Smooth muscle cell (in vitro differentiated cells): ENCODE results near the gene LSR. TPM values are rescaled to one million over a fixed set of nuclear protein-coding genes. Genes with fewer than 3 reads are reported as not detected.

Experiments used
- DNase-seq: peaks from one replicate; lab custom pipeline; 2025; ENCODE audit not compliant: unreplicated experiment; lab: John Stamatoyannopoulos, UW
- H2AFZ ChIP-seq: fragments of 200-600 bp; sonication (generic); 2 replicates; pipeline ENCODE4 v1.6.0; 2016; ENCODE audit warnings: antibody characterized with exemption, low read depth, mild to moderate bottlenecking
- H3F3A ChIP-seq: fragments of 200-600 bp; sonication (generic); 2 replicates; pipeline ENCODE4 v1.6.0; 2017; ENCODE audit warnings: antibody characterized with exemption, low read depth
- H3K27ac ChIP-seq: fragments of 200-600 bp; sonication (generic); 2 replicates; pipeline ENCODE4 v1.5.1; 2016; ENCODE audit warnings: low read depth, mild to moderate bottlenecking
- H3K27me3 ChIP-seq: fragments of 200-600 bp; sonication (generic); 2 replicates; pipeline ENCODE4 v1.6.1; 2016; ENCODE audit warnings: low read depth, mild to moderate bottlenecking
- H3K36me3 ChIP-seq: fragments of 200-600 bp; sonication (generic); 2 replicates; pipeline ENCODE4 v1.5.1; 2016; ENCODE audit warnings: low read depth
- H3K4me1 ChIP-seq: fragments of 200-600 bp; sonication (generic); 2 replicates; pipeline ENCODE4 v1.5.1; 2016; ENCODE audit warnings: low read depth
- H3K4me2 ChIP-seq: fragments of 200-600 bp; sonication (generic); 2 replicates; pipeline ENCODE4 v1.6.0; 2016; ENCODE audit warnings: mild to moderate bottlenecking
- H3K4me3 ChIP-seq: fragments of 200-600 bp; sonication (generic); 2 replicates; pipeline ENCODE4 v1.5.1; 2016; ENCODE audit warnings: mild to moderate bottlenecking
- H3K79me2 ChIP-seq: fragments of 200-600 bp; sonication (generic); 2 replicates; pipeline ENCODE4 v1.6.0; 2016; ENCODE audit warnings: low read depth, mild to moderate bottlenecking
- H3K9ac ChIP-seq: fragments of 200-600 bp; sonication (generic); 2 replicates; pipeline ENCODE4 v1.6.0; 2016; ENCODE audit warnings: low read depth
- H3K9me3 ChIP-seq: fragments of 200-600 bp; sonication (generic); replicated peaks from 2 replicates; pipeline ENCODE4 v1.5.1; 2016; ENCODE audit warnings: low read depth
- H4K20me1 ChIP-seq: fragments of 200-600 bp; sonication (generic); 2 replicates; pipeline ENCODE4 v1.6.0; 2016; ENCODE audit warnings: low read depth
- CTCF ChIP-seq: fragments of 200-600 bp; sonication (generic); IDR thresholded peaks from 2 replicates; pipeline ENCODE4 v1.5.1; 2017; ENCODE audit warnings: borderline replicate concordance, mild to moderate bottlenecking, antibody characterized with exemption; ENCODE audit not compliant: insufficient read depth, poor library complexity, severe bottlenecking
- WGBS: methylation state at CpG from one replicate; pipeline ENCODE4 v1.1.7; 2016; ENCODE audit warnings: low lambda C conversion rate; 5-methylcytosine and 5-hydroxymethylcytosine counted together
- polyA plus RNA-seq: library from polyadenylated mRNA; unstranded; fragments of >200 nt; fragmentation: Nextera tagmentation; extraction: Ambion mirVana; gene quantifications from 2 replicates; pipeline ENCODE4 v1.2.1, GENCODE V29; 2016
- total RNA-seq: library from RNA; depleted of rRNA; stranded (reverse); fragments of >200 nt; gene quantifications from 2 replicates; pipeline ENCODE4 v1.2.3, GENCODE V29; 2014

LSR gene
- total and polyA plus RNA-seq, 2 experiments from 2014 or later: 14.0 to 14.2 TPM

- WGBS: 85% methylated on average over 1 of the region's 1 CpG
Observed at GRCh38 chr19:35241417-35241816, 7.4 kb upstream of the LSR start.

GRCh38 chr19:35246466-35247092 is 2.2 kb upstream of the LSR start:
- no peaks in the 10 kb centered on the region for H3K9me3 ChIP-seq
- H3K36me3 ChIP-seq: no peaks in the 10 kb centered on the region
- H3K4me2 ChIP-seq: no peak overlapping the region
- DNase-seq: no peak
- H3K27ac ChIP-seq: no peak overlapping the region
- no peak overlapping the region for H2AFZ ChIP-seq
- WGBS: 92% methylated on average over 4 of the region's 4 CpGs
- no peak overlapping the region for H3K9ac ChIP-seq
- H3K27me3 ChIP-seq: peaks cover 58% of the 10 kb centered on the region
- no peak for TF ChIP-seq CTCF
- H3K4me3 ChIP-seq: no peak overlapping the region
- H4K20me1 ChIP-seq: no peaks in the 10 kb centered on the region
- no peaks in the 10 kb centered on the region for H3K79me2 ChIP-seq
- no peaks in the 10 kb centered on the region for H3K4me1 ChIP-seq
- H3F3A ChIP-seq: no peaks in the 10 kb centered on the region

More at GRCh38 chr19:35241417-35241816, 7.4 kb upstream of the LSR start:
- DNase-seq: no peak
- no peak for TF ChIP-seq CTCF
- no peaks in the 10 kb centered on the region for H3F3A ChIP-seq
- no peak overlapping the region for H3K4me3 ChIP-seq
- H3K27ac ChIP-seq: no peak overlapping the region
- no peaks in the 10 kb centered on the region for H3K79me2 ChIP-seq
- no peak overlapping the region for H2AFZ ChIP-seq
- H3K9me3 ChIP-seq: peaks cover 5% of the 10 kb centered on the region
- no peaks in the 10 kb centered on the region for H3K36me3 ChIP-seq
- H3K27me3 ChIP-seq: peaks cover 8% of the 10 kb centered on the region
- no peaks in the 10 kb centered on the region for H4K20me1 ChIP-seq
- no peak overlapping the region for H3K9ac ChIP-seq
- H3K4me2 ChIP-seq: no peak overlapping the region
- H3K4me1 ChIP-seq: no peaks in the 10 kb centered on the region

DNA sequence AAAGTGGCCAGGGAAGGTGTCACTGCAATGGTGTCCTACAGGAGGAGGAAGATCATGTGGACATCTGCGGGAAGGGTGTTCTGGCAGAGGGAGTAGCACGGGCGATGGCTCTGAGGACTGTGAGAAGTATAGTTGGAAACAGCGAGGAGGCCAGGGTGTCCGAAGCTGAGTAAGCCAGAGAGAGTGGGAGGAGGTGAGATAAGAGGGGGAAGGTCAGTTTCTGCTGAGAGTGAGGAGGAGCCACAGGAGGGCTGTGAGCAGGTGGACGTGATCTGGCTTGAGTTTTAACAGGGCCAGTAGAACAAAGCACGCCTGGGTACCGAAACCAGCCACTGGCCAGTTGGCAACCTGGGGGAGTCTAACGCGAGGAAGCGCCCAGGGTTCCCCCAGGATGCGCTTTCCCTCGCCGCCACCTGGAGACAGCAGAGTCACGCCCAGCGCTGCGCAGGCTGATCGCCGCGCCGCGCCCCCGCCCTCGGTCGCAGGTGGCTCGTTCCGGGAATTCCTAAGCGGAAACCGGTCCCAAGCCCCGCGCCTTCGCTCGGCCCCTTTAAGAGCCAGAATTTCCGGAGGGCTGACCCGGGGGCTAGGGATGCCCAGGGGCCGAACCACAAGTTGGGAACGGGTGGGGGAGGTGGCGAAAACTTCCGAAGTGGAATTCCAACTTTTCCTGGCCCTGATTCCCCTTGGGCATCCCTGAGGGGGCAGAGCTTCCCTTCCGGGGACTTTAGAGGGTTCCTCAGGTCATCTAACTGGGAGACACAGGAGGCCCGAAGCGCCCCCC is 1.1 kb upstream of the LSR start:
- H3K79me2 ChIP-seq: no peaks in the 10 kb centered on the region
- no peak overlapping the region for H2AFZ ChIP-seq
- no peaks in the 10 kb centered on the region for H3K36me3 ChIP-seq
- H3K9ac ChIP-seq: peak overlapping the region; percentile 60
- H3K27ac ChIP-seq: peak overlapping the region; percentile 68
- H3K27me3 ChIP-seq: peaks cover 58% of the 10 kb centered on the region
- H3F3A ChIP-seq: no peaks in the 10 kb centered on the region
- no peak for DNase-seq
- no peak for TF ChIP-seq CTCF
- 3% methylated on average over 36 of the region's 42 CpGs for WGBS
- H3K9me3 ChIP-seq: no peaks in the 10 kb centered on the region
- H3K4me1 ChIP-seq: no peaks in the 10 kb centered on the region
- peak overlapping the region; percentile 57 for H3K4me3 ChIP-seq
- H3K4me2 ChIP-seq: peak overlapping the region; percentile 74
- no peaks in the 10 kb centered on the region for H4K20me1 ChIP-seq
